HCT116 (cell line): ENCODE data around the gene TMEM244. TPM values are rescaled to one million over a fixed set of nuclear protein-coding genes. Genes with fewer than 3 reads are reported as not detected.

Experiments used
- ATAC-seq: fragments of 200-7000 bp; cut with Tn5 transposase; 2 replicates; pipeline ENCODE4 v1.9.1; 2020; ENCODE audit warnings: mild to moderate bottlenecking, moderate library complexity
- BruUV-seq: library from RNA; stranded (reverse); fragments of 400-500 nt; replicated peaks from 2 replicates; lab custom pipeline; 2021; lab: Mats Ljungman, UMichigan
- CTCF ChIA-PET: fragments of 300-600 bp; sonication (Branson Sonifier 250); formaldehyde crosslinking; loops from one replicate; lab custom pipeline; 2021; ENCODE audit warnings: antibody characterized with exemption; lab: Charles Lee
- POLR2A ChIA-PET: fragments of 300-600, 350-600 bp; sonication (Branson Sonifier 250); formaldehyde crosslinking; loops from one replicate; lab custom pipeline; 2021; ENCODE audit warnings: antibody characterized with exemption; lab: Charles Lee
- RAD21 ChIA-PET, 2 experiments: fragments of 300-600 bp; sonication (Branson Sonifier 250); formaldehyde crosslinking; loops; one replicate each; lab custom pipeline; 2023; ENCODE audit warnings: low total read pairs in 2 of 2; ENCODE audit not compliant: uncharacterized antibody in 2 of 2, unreplicated experiment in 2 of 2, low non-redundant PET in 1 of 2; lab: Charles Lee
- DNase-seq: peaks from one replicate; pipeline ENCODE4 v3.0.0-alpha.2; 2010; ENCODE audit warnings: low read depth, low spot score
- H2AFZ ChIP-seq: fragments of 200-600 bp; shearing (Covaris generic), sonication (generic); 2 replicates; pipeline ENCODE4 v1.6.1; 2017; ENCODE audit warnings: low read depth, mixed run types, mixed read lengths, antibody characterized with exemption, low read length; ENCODE audit not compliant: poor library complexity, severe bottlenecking
- H3K27ac ChIP-seq: 2 replicates; pipeline ENCODE4 v1.5.1; 2012; ENCODE audit warnings: low read depth, low read length
- H3K27me3 ChIP-seq: fragments of 200-600 bp; sonication (generic); 2 replicates; pipeline ENCODE4 v1.6.1; 2016; ENCODE audit warnings: mixed run types, low read length, mixed read lengths; ENCODE audit not compliant: insufficient read depth
- H3K36me3 ChIP-seq, 2 experiments: fragments of 200-500 bp in 1 of 2; fragments of 200-600 bp in 1 of 2; sonication (Bioruptor generic) in 1 of 2; sonication (generic) in 1 of 2; 2 replicates each; pipeline versions ENCODE4 v1.5.1 to v1.6.1; 2014 to 2016; ENCODE audit warnings: low read length in 2 of 2, inconsistent platforms in 1 of 2, mixed read lengths in 1 of 2, mixed run types in 1 of 2; ENCODE audit not compliant: insufficient read depth in 2 of 2, control insufficient read depth in 1 of 2
- H3K4me1 ChIP-seq, 2 experiments: fragments of 200-600 bp in 1 of 2; sonication (generic) in 1 of 2; 2 replicates each; pipeline versions ENCODE4 v1.5.1 to v1.6.1; 2012 to 2017; ENCODE audit warnings: low read length in 2 of 2, inconsistent platforms in 1 of 2, mild to moderate bottlenecking in 1 of 2, mixed read lengths in 1 of 2, mixed run types in 1 of 2, moderate library complexity in 1 of 2; ENCODE audit not compliant: insufficient read depth in 2 of 2, control insufficient read depth in 1 of 2
- H3K4me2 ChIP-seq: fragments of 200-600 bp; sonication (generic); 2 replicates; pipeline ENCODE4 v1.6.1; 2017; ENCODE audit warnings: mixed run types, low read length, mixed read lengths
- H3K4me3 ChIP-seq, 2 experiments: fragments of 200-600 bp in 1 of 2; sonication (generic) in 1 of 2; replicated peaks in 1 of 2; 2 replicates each; pipeline ENCODE4 v1.5.1; 2011 to 2016; ENCODE audit warnings: low read length in 2 of 2, control low read depth in 1 of 2, low read depth in 1 of 2, mild to moderate bottlenecking in 1 of 2, mixed read lengths in 1 of 2, mixed run types in 1 of 2
- H3K79me2 ChIP-seq: fragments of 200-600 bp; sonication (generic); 2 replicates; pipeline ENCODE4 v1.6.1; 2017; ENCODE audit warnings: mild to moderate bottlenecking, mixed run types, low read length, moderate library complexity, mixed read lengths; ENCODE audit not compliant: insufficient read depth
- H3K9ac ChIP-seq: fragments of 200-600 bp; sonication (generic); 2 replicates; pipeline ENCODE4 v1.6.1; 2016; ENCODE audit warnings: low read length, mixed read lengths
- H3K9me2 ChIP-seq: fragments of 200-600 bp; sonication (generic), shearing (Covaris generic); 2 replicates; pipeline ENCODE4 v1.6.1; 2017; ENCODE audit warnings: mixed run types, mild to moderate bottlenecking, moderate library complexity; ENCODE audit not compliant: insufficient read depth
- H3K9me3 ChIP-seq, 2 experiments: fragments of 200-500 bp in 1 of 2; fragments of 200-600 bp in 1 of 2; sonication (Bioruptor generic) in 1 of 2; sonication (generic) in 1 of 2; 2 replicates each; pipeline ENCODE4 v1.6.1; 2014 to 2017; ENCODE audit warnings: low read length in 2 of 2, mixed read lengths in 2 of 2, inconsistent platforms in 1 of 2, low read depth in 1 of 2, mild to moderate bottlenecking in 1 of 2, mixed run types in 1 of 2, moderate library complexity in 1 of 2; ENCODE audit not compliant: control insufficient read depth in 1 of 2, insufficient read depth in 1 of 2
- H4K20me1 ChIP-seq: fragments of 200-600 bp; sonication (generic), shearing (Covaris generic); 2 replicates; pipeline ENCODE4 v1.6.1; 2017; ENCODE audit warnings: mixed run types, mild to moderate bottlenecking, moderate library complexity; ENCODE audit not compliant: insufficient read depth
- ATF3 ChIP-seq: IDR thresholded peaks from 2 replicates; pipeline ENCODE4 v1.6.1; 2012
- CBX3 ChIP-seq: IDR thresholded peaks from 2 replicates; pipeline ENCODE4 v1.6.1; 2012; ENCODE audit warnings: low read depth
- EGR1 ChIP-seq: IDR thresholded peaks from 2 replicates; pipeline ENCODE4 v1.6.1; 2012; ENCODE audit warnings: low read depth
- ELF1 ChIP-seq: IDR thresholded peaks from 2 replicates; pipeline ENCODE4 v1.6.1; 2012; ENCODE audit warnings: low read depth, borderline replicate concordance
- EZH2 ChIP-seq: fragments of 200-600 bp; sonication (generic); IDR thresholded peaks from 2 replicates; pipeline ENCODE4 v1.6.1; 2017; ENCODE audit warnings: antibody characterized with exemption, mixed run types
- JUND ChIP-seq: IDR thresholded peaks from 2 replicates; pipeline ENCODE4 v1.6.1; 2012
- MAX ChIP-seq: IDR thresholded peaks from 2 replicates; pipeline ENCODE4 v1.6.1; 2012
- POLR2A ChIP-seq: IDR thresholded peaks from 2 replicates; pipeline ENCODE4 v1.7.0; 2011; ENCODE audit warnings: borderline replicate concordance; ENCODE audit not compliant: insufficient read depth, insufficient read length; ENCODE audit errors: extremely low read depth
- POLR2AphosphoS5 ChIP-seq: IDR thresholded peaks from 2 replicates; pipeline ENCODE4 v1.6.1; 2011; ENCODE audit warnings: mild to moderate bottlenecking, low read depth, low read length, moderate library complexity
- RAD21 ChIP-seq: IDR thresholded peaks from 2 replicates; pipeline ENCODE4 v1.6.1; 2012; ENCODE audit warnings: low read depth, mild to moderate bottlenecking
- REST ChIP-seq: IDR thresholded peaks from 2 replicates; pipeline ENCODE4 v1.6.1; 2012; ENCODE audit warnings: low read depth
- SRF ChIP-seq: IDR thresholded peaks from 2 replicates; pipeline ENCODE4 v1.6.1; 2012; ENCODE audit warnings: low read depth
- TCF7L2 ChIP-seq: IDR thresholded peaks from 2 replicates; pipeline ENCODE4 v1.7.0; 2011; ENCODE audit warnings: borderline replicate concordance, inconsistent platforms; ENCODE audit not compliant: insufficient read depth, insufficient read length; ENCODE audit errors: extremely low read depth
- ZBTB33 ChIP-seq: IDR thresholded peaks from 2 replicates; pipeline ENCODE4 v1.6.1; 2011; ENCODE audit warnings: mild to moderate bottlenecking, low read length, moderate library complexity; ENCODE audit not compliant: insufficient replicate concordance; ENCODE audit errors: extremely low read depth
- ZFX ChIP-seq: fragments of 450-650 bp; IDR thresholded peaks from 2 replicates; pipeline ENCODE4 v1.6.1; 2017
- intact Hi-C: fragments of 100-400 bp; cut with micrococcal nuclease; formaldehyde crosslinking; loops from 2 replicates; pipeline ENCODE4 v1.10.0; 2022
- total RNA-seq: library from RNA; stranded (reverse); gene quantifications from one replicate; pipeline ENCODE4 v1.2.1, GENCODE V29; 2021; ENCODE audit not compliant: unreplicated experiment

The TMEM244 gene
- total RNA-seq, 1 experiment from 2014 or later: not detected

- no peak overlapping the region for H2AFZ ChIP-seq
- no peaks in the 10 kb centered on the region for H3K79me2 ChIP-seq
- no TSS peak for BruUV-seq
- H3K4me2 ChIP-seq: no peak overlapping the region
- H3K9ac ChIP-seq: no peak overlapping the region
- POLR2A ChIA-PET: no interaction called here
- H3K4me1 ChIP-seq: no peaks in the 10 kb centered on the region
- H3K36me3 ChIP-seq: no peaks in the 10 kb centered on the region
- no peak overlapping the region for H3K4me3 ChIP-seq
- intact Hi-C loops: no loop called here
- RAD21 ChIA-PET: no interaction called here
- H3K9me3 ChIP-seq: no peaks in the 10 kb centered on the region
- no peaks in the 10 kb centered on the region for H3K9me2 ChIP-seq
- H3K27ac ChIP-seq: no peak overlapping the region
- CTCF ChIA-PET: no interaction called here
- ATAC-seq (no peak), DNase-seq (no peak)
- H4K20me1 ChIP-seq: no peaks in the 10 kb centered on the region
- H3K27me3 ChIP-seq: no peaks in the 10 kb centered on the region
- TF ChIP-seq MAX (no peak), REST (0 out of 2 replicates have a peak, but pooled peaks have one; percentile 13), POLR2AphosphoS5 (no peak), RAD21 (no peak), EGR1 (no peak)
Measured at GRCh38 chr6:129792049-129792448, 69.1 kb downstream of the TMEM244 start.

GRCh38 chr6:129790785-129791184, 70.3 kb downstream of the TMEM244 start:
- Histone ChIP-seq H4K20me1 (no peaks in the 10 kb centered on the region), H3K27ac (no peak overlapping the region), H3K9me2 (no peaks in the 10 kb centered on the region), H3K4me2 (no peak overlapping the region), H3K79me2 (no peaks in the 10 kb centered on the region), H3K9me3 (no peaks in the 10 kb centered on the region), H3K4me3 (no peak overlapping the region), H3K4me1 (peaks cover 3 to 9% of the 10 kb centered on the region in 2 experiments; a peak in 3 of 4 replicates), H3K27me3 (no peaks in the 10 kb centered on the region), H3K9ac (no peak overlapping the region), H3K36me3 (no peaks in the 10 kb centered on the region), H2AFZ (no peak overlapping the region)
- RAD21 ChIA-PET: no interaction called here
- BruUV-seq: no TSS peak
- CTCF ChIA-PET: no interaction called here
- POLR2A ChIA-PET: no interaction called here
- DNase-seq: no peak
- intact Hi-C loops: no loop called here
- ATAC-seq: no peak
- TF ChIP-seq JUND (no peak), CBX3 (no peak), MAX (no peak), ZFX (no peak), EGR1 (no peak), ELF1 (no peak), TCF7L2 (no peak), POLR2A (no peak), EZH2 (no peak), POLR2AphosphoS5 (no peak), ATF3 (no peak), ZBTB33 (no peak), RAD21 (no peak), SRF (no peak)
